Stomach (tissue), 4 donors: ENCODE data around the gene GMDS.

Experiments used
- POLR2A ChIP-seq, 4 donors: fragments of 450-650 bp; IDR thresholded peaks; one replicate each; pipeline ENCODE4 v1.6.1; 2016; ENCODE audit warnings: antibody characterized with exemption in 4 of 4, control low read depth in 2 of 4, mild to moderate bottlenecking in 1 of 4, moderate library complexity in 1 of 4
- POLR2AphosphoS5 ChIP-seq, 3 donors: sonication (generic); formaldehyde crosslinking; IDR thresholded peaks; one replicate each; pipeline ENCODE4 v1.6.1; 2016; ENCODE audit warnings: antibody characterized with exemption in 3 of 3
- TF ChIP-seq, protein P1 (sequence below), 7 experiments: fragments of 450-650 bp in 4 of 7; fragments of 200-600 bp in 3 of 7; sonication (generic) in 3 of 7; IDR thresholded peaks; one replicate each; pipeline ENCODE4 v1.5.1; 2016 to 2019; ENCODE audit warnings: antibody characterized with exemption in 7 of 7, control low read depth in 2 of 7, mild to moderate bottlenecking in 1 of 7

DNA sequence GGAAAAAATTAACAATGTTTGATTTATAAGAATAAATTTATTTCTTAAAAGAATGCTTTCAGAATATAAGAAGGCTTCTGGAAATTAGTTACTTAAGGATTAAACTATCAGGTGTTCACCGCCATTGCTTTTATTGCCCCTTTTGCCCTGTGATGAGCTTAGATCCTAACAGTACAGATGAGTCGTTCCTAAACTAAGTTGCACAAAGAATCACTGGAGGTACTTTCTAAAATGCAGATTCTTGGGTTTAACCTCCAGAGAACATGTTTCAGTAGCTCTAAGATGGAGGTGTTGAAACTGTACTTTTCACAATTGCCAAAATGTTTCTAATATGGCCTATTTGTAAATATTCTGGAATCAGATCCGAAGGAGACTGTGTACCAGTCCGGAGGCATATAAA lies 211.9 kb downstream of the GMDS start:
- TF ChIP-seq, protein P1, sequence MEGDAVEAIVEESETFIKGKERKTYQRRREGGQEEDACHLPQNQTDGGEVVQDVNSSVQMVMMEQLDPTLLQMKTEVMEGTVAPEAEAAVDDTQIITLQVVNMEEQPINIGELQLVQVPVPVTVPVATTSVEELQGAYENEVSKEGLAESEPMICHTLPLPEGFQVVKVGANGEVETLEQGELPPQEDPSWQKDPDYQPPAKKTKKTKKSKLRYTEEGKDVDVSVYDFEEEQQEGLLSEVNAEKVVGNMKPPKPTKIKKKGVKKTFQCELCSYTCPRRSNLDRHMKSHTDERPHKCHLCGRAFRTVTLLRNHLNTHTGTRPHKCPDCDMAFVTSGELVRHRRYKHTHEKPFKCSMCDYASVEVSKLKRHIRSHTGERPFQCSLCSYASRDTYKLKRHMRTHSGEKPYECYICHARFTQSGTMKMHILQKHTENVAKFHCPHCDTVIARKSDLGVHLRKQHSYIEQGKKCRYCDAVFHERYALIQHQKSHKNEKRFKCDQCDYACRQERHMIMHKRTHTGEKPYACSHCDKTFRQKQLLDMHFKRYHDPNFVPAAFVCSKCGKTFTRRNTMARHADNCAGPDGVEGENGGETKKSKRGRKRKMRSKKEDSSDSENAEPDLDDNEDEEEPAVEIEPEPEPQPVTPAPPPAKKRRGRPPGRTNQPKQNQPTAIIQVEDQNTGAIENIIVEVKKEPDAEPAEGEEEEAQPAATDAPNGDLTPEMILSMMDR (IDR thresholded peaks at IDR 0.05) = no peak
- no peak for TF ChIP-seq POLR2AphosphoS5 (IDR thresholded peaks at IDR 0.05)
- TF ChIP-seq POLR2A (IDR thresholded peaks at IDR 0.05) = no peak
